ENCODE measurements around the gene KLHL14.

The KLHL14 gene

GRCh38 chr18:32674491-32674890 is 98.3 kb downstream of the KLHL14 start:
- Mint-ChIP-seq H3K4me1 (no peaks in the 10 kb centered on the region), H3K27me3 (ENCODE audit: low read depth) (no peaks in the 10 kb centered on the region), H3K9me3 (no peaks in the 10 kb centered on the region), H3K27ac (no peak overlapping the region), H3K4me3 (no peak overlapping the region), H3K36me3 (ENCODE audit: low read depth) (peaks cover 18% of the 10 kb centered on the region)
- peak in 2 of 3 experiments; percentile 10 to 21 for TF ChIP-seq CTCF (IDR thresholded peaks at IDR 0.05; ENCODE audit: unreplicated experiment in 3 of 3)

GRCh38 chr18:32672398-32672797 is 100.4 kb downstream of the KLHL14 start:
- Mint-ChIP-seq H3K4me3 (no peak overlapping the region), H3K4me1 (no peaks in the 10 kb centered on the region), H3K27me3 (ENCODE audit: low read depth) (no peaks in the 10 kb centered on the region), H3K36me3 (ENCODE audit: low read depth) (peaks cover 11% of the 10 kb centered on the region), H3K9me3 (no peaks in the 10 kb centered on the region), H3K27ac (no peak overlapping the region)
- TF ChIP-seq CTCF (IDR thresholded peaks at IDR 0.05; ENCODE audit: unreplicated experiment in 3 of 3) = no peak

GRCh38 chr18:32670727-32671126 is 102.1 kb downstream of the KLHL14 start:
- H3K27me3 Mint-ChIP-seq (ENCODE audit: low read depth) = no peaks in the 10 kb centered on the region
- no peak overlapping the region for H3K27ac Mint-ChIP-seq
- no peak for TF ChIP-seq CTCF (IDR thresholded peaks at IDR 0.05; ENCODE audit: unreplicated experiment in 3 of 3)
- H3K4me1 Mint-ChIP-seq = no peaks in the 10 kb centered on the region
- H3K36me3 Mint-ChIP-seq (ENCODE audit: low read depth) = no peaks in the 10 kb centered on the region
- H3K4me3 Mint-ChIP-seq = no peak overlapping the region
- H3K9me3 Mint-ChIP-seq = no peaks in the 10 kb centered on the region

- H3K9me3 Mint-ChIP-seq = no peaks in the 10 kb centered on the region
- no peak overlapping the region for H3K27ac Mint-ChIP-seq
- H3K4me3 Mint-ChIP-seq = no peak overlapping the region
- no peak for TF ChIP-seq CTCF (IDR thresholded peaks at IDR 0.05; ENCODE audit: unreplicated experiment in 3 of 3)
- no peaks in the 10 kb centered on the region for H3K27me3 Mint-ChIP-seq (ENCODE audit: low read depth)
- no peaks in the 10 kb centered on the region for H3K36me3 Mint-ChIP-seq (ENCODE audit: low read depth)
- no peaks in the 10 kb centered on the region for H3K4me1 Mint-ChIP-seq
Measured at GRCh38 chr18:32669549-32670165, 103.2 kb downstream of the KLHL14 start.

- no peak for TF ChIP-seq CTCF (IDR thresholded peaks at IDR 0.05; ENCODE audit: unreplicated experiment in 3 of 3)
- Mint-ChIP-seq H3K36me3 (ENCODE audit: low read depth) (no peaks in the 10 kb centered on the region), H3K4me3 (no peak overlapping the region), H3K27ac (no peak overlapping the region), H3K9me3 (no peaks in the 10 kb centered on the region), H3K4me1 (no peaks in the 10 kb centered on the region), H3K27me3 (ENCODE audit: low read depth) (no peaks in the 10 kb centered on the region)
Measured at GRCh38 chr18:32668956-32669355, 103.9 kb downstream of the KLHL14 start.

Measured in nephron (organoid).